Cerebellar nuclear complex (tissue), 1 donor: ENCODE results near the gene DPP7.
"Not testable (repeated sequence)": the region's sequence is repeated elsewhere in the genome, so short reads cannot be mapped to it uniquely, and the experiment has no call there.

Experiments
- DNase-seq, 2 experiments: peaks; one replicate each; lab custom pipeline; 2025; lab: John Stamatoyannopoulos, UW

The DPP7 gene

DNA sequence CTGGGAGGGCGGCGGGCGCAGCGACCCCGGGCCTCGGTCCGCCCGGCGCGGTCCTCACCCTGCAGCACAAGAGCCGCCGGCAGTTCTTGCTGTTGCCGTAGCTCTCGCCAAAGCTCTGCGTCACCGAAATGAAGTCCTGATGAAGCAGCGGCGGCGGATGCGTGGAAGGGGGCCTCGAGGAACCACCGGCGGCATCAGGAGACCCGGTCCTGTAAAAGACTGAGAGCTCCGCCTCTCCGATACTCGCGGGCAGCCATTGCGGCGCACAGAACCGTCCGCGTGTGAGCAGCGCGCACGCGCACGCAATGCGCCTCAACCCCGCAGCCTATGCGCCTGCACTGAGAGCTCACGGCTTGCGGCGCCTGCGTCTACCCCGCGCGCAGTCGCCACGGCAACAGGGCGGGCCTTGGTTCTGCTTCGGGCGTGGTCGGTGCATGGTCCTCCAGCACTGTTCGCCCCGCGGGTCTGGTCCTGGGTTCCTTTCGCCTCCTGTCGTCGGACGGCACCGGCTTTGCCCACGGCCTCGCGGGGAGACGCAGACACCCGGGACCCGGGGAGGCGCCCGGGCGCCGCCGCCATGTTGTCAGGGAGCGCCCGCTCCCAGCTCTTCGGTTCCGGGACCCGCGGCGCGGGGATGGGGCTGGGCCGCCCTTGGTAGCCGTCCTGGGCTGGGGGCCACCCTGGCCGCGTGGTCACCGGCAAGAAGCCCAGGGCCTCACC lies 15.1 kb upstream of the DPP7 start:
- DNase-seq: peak in 1 of 2 experiments; percentile 68

DNA sequence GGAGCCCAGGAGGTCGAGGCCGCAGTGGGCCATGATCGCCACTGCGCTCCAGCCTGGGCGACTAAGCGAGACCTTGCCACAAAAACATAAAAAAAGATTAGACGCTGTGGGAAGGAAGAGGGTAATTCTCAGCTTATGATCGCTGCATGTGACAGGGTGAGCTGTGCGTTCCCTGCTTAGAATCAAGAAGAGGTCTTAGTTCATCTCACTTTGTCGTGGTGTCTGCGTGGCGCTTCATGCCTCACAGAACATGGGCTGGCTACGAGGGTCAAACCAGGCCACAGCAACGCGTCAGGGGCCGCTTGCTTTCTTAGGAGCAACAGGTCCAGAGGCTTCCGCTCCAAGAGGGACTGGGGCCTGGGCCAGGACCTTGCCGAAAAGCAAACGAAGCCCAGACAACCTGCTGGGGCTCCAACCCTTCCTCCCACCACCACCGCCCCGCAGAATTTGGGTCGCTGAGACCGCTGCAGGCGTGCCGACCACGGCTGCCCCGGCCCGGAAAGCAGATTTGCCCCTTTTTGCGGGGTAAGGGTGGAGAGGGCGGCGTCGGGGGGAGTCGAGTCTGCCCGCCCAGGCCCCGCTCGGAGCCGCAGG lies 14.4 kb upstream of the DPP7 start:
- no peak for DNase-seq

DNA sequence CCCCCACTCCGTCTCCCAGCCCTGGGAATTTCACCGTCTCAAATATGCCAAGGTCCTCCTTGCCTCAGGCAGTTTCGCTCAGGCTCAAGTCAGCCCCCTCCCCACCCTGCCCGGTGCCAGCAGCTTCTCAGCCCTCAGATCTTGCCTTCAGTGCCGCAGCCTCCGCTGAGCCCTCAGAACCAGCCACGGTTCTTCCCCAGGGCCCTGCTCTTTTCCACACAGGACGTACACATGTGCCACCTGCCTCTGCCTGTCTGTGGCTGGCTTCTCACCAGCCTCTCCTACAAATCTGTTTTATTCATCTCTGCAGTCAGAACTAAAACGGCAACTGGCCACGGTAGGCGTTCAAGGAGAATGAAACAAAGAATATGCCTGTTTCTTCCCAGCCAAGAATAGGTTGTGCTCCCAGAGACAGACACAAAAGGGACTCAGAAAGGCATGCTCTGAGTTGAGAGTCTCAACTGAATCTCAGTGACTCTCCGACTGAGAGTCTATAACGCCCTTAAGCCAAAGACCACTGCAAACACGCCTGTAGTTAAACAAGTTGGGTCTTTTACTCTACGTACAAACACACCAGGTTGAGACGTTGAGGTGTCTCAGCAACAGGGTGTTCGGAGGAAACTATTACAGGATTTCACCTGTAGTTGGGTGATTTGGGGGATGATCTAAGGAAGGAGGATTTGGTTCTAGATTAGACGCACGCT lies 13.8 kb upstream of the DPP7 start:
- no peak for DNase-seq

DNA sequence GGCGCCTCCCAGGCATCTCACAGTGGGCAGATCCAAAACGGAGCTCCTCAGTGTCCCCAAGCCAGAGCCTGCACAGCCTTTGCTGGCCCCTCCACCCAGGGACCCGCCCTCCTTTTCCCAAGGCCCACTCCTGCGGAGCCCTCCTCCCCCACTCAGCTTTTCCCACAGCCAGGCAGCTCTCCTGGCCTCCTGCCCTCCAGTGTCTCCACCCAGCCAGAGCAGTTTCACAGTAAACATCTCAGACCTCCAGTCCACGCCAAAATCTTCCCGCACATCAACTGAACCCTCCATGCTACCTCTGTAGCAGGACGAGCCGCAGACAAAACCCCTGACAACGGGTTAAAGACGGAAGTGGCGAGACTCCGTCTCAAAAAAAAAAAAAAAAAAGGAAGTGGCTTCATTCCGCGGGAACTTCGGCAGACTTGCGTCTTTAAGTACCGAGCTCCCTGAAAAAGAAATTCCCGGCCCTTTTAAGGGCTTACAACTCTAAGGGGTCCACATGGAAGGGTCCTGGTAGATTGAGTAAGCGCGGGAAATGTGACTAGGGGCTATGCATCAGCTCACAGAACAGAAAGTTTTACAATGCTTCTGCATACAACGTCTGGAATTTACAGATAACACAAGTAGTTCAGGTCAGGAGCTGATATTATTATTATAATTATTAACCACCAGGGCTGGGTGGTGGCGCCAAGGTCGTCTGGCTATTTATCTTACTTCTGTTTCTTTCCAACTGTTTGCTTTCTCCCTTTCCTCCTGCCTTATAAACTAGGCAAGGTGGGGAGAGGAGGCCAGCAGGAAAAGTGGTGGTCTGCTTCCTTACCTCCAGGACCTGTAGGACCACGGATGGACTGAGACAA lies 13.0 kb upstream of the DPP7 start:
- DNase-seq: no peak

DNA sequence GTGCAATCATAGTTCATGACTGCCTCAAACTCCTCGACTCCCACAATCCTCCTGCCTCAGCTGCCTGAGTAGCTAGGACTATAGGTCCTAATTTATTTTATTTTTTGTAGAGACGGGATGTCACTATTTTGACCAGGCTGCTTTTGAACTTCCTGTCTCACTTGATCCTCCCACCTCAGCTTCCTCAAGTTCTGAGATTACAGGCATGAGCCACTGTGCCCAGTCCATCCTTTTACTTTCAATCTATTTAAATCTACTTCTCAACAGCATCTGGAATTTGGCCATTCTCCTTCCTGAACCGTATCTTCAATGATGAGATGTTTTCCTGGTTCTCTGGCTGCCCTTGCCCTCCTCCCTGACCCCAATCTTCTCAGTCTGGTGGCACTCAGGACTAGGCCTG lies 12.3 kb upstream of the DPP7 start:
- no peak for DNase-seq

DNA sequence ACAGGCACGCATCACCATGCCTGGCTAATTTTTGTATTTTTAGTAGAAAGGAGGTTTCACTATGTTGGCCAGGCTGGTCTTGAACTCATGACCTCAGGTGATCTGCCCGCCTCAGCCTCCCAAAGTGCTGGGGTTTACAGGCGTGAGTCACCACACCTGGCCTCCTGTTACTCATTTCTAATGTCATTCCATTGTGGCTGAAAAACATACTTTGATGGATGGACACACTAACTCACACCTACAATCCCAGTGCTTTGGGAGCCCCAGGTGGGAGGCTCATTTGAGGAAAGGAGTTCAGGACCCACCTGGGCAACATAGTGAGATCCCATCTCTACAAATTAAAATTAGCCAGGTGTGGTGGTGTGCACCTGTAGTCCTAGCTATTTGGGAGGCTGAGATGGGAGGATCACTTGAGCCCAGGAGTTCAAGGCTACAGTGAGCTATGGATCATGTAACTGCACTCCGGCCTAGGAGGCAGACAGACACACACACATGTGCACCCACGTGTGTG lies 9.5 kb upstream of the DPP7 start:
- DNase-seq: not testable (repeated sequence)

DNA sequence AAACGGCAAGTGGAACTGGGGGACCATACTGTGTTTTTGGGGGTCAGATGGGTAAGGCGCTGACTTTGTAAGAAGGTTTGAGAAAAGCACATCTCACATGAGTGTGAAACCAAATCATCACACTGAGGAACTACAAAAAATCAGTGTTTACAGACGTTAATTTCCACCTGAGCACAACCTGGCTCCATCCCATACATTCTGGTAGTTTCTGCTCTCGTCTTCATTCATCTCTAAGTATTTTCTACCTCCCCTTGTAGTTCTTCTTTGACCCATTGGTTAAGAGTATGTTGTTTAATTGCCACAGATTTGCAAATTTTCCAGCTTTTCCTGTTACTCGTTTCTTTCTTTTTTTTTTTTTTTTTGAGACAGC lies 8.9 kb upstream of the DPP7 start:
- DNase-seq: no peak

DNA sequence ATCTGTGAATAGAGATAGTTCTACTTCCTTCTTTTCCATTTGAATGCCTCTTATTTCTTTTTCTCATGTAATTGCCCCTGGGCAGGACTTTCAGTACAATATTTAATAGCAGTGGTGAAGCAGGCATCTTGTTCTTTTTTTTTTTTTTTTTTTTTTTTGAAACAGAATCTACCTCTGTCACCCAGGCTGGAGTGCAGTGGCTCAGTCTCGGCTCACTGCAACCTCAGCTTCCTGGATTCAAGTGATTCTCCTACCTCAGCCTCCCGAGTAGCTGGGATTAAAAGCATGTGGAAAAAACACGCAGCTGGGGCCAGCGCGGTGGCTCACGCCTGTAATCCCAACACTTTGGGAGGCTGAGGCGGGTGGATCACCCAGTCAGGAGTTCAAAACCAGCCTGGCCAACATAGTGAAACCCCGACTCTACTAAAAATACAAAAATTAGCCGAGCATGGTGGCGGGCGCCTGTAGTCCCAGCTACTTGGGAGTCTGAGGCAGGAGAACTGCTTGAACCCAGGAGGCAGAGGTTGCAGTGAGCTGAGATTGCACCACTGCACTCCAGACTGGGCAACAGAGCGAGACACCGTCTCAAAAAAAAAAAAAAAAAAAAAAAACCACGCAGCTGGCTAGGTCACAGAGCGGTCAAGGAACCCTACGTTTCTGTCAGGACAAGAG lies 8.4 kb upstream of the DPP7 start:
- not testable (repeated sequence) for DNase-seq

DNA sequence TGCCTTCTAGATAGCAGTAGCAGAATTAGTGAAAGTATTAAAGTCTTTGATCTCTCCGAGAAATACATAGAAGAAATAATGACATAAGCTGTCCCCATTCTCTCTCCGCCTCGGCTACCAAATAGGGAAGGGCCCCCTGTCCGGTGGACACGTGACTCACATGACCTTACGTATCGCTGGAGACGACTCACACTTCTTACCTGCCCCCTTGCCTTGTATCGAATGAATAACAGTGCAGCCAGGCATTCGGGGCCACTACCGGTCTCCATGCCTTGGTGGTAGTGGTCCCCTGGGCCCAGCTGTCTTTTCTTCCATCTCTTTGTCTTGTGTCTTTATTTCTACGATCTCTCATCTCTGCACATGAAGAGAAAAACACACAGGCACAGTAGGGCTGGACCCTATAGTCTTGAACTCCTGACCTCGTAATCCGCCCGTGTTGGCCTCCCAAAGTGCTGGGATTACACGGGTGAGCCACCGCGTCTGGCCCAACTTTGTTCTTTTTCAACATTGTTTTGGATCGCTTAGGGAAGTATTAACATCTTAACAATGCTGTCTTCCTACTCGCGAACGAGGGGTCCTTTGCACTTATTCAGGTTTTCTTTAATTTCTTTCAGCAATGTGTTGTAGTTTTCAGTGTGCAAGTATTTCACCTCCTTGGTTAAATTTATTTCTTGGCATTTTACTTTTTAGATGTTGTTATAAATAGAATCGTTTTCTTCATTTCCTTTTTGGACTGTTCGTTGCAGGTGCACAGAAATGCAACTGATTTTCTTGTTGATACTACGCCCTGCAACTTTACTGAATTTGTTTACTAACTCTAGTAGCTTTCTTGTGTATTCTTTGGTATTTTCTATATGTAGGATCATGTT lies 7.6 kb upstream of the DPP7 start:
- DNase-seq: not testable (repeated sequence)

DNA sequence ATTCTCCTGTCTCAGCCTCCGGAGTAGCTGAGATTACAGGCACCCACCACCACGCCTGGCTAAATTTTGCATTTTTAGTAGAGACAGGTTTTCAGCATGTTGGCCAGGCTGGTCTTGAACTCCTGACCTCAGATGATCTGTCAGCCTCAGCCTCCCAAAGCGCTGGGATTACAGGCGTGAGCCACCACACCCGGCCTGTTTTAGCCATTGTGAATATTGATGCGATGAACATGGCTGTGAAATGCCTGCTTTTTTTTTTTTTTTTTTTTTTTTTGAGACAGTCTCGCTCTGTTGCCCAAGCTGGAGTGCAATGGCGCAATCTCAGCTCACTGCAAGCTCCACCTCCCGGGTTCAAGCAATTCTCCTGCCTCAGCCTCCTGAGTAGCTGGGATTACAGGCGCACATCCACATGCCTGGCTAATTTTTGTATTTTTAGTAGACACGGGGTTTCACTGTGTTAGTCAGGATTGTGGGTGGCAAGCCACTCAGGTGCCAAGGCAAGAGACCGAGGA lies 3.6 kb upstream of the DPP7 start:
- not testable (repeated sequence) for DNase-seq

DNA sequence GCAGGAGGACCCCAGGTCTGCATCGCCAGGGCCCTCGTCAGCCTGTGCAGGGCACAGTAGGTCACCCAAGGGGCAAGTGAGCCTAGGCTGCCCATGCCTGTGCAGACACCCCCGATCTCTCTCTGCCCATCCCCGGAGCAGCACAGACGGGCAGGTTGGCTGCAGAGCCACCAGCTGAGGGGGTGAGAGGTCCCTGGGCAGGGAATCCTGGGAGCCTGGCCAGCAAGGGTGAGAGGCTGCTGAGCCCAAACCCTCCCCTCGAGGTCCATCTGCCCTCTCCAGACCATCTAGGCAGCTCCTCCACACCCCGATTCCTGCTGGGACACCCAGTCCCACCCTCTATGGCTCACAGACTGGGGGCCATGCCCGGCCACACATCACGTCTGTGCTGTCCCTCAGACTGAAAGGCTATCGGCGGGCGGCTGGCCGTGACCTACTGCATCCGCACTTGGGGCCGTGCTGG lies 2.8 kb upstream of the DPP7 start:
- no peak for DNase-seq

DNA sequence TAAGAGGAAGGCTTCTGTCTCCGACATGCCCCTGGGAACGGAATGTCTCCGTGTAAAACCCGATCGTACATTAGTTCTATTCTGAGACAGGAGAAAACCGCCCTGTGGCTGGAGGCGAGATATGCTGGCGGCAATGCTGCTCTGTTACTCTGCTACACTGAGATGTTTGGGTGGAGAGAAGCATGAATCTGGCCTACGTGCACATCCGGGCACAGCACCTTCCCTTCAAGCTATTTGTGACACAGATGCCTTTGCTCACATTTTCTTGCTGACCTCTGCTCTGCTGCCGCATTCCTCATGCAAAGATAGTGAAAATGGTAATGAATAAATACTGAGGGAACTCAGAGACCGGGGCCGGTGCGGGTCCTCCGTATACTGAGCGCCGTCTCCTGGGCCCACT lies 2.2 kb upstream of the DPP7 start:
- no peak for DNase-seq

DNA sequence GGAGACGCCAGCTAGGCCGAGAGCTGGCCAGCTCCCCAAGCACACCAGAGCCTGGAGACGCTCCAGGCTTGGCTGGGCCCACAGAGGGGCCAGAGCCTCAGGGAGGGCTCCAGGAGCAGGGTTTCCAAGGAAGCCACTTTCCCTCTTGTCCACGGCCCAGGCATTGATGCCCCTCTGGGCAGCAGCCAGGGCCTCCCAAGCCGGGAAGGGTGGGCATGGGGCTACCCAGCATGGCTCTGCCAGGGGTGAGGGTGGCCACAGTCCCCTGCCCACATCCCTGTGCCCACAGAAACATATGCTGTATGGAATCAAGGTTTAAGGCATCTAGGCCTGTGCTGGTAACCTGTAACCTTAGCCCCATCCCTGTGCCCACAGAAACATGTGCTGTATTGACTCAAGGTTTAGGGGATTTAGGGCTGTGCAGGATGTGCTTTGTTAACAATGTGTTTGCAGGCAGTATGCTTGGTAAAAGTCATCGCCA lies 1.5 kb upstream of the DPP7 start:
- DNase-seq: no peak

DNA sequence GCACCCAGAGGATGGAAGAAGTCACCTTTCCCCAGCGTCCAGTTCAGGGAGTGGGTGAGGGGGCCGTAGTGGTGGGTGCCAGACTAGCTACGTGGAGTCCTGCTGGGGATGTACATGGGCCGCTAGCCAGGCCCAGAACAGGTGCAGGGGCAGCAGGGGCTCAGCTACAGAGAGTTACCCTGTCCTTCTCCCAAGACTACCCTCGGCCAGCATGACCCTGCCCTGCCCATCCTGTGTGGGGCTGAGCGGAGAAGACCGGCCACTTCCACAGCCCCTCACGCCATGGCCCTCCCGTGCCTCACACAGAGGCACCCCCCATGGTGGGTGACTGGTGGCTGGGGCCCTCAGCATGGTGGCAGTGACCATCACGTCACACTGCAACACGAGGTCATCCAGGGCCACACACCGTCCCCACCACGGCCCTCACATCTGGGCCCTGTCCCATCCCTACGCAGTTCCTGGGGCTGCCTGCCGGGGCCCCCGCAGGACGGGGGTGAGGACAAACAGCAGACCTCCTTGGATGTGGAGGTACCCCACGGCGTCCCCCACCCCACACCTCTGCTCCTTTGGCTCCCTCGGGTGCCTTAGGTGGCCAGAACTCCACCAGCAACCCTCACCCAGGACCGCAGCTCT lies 977 bp upstream of the DPP7 start:
- no peak for DNase-seq

DNA sequence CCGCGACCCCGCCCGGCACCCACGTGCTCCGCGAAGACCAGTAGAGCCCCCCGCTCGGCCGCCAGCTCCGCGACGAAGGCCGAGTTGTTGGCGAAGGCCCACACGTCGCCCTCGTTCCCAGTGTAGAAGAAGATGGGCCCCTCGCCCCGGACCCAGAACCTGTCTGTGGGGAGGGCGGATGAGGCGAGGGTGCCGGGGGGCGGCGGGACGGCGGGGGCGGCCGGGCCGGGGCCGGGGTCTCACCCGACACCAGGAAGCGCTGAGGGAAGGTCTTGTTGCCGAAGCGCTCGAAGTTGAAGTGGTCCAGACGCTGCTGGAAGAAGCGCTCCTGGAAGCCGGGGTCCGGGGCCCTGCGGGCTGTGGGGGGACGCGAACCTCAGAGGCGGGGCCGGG lies 317 bp downstream of the DPP7 start:
- DNase-seq: no peak

DNA sequence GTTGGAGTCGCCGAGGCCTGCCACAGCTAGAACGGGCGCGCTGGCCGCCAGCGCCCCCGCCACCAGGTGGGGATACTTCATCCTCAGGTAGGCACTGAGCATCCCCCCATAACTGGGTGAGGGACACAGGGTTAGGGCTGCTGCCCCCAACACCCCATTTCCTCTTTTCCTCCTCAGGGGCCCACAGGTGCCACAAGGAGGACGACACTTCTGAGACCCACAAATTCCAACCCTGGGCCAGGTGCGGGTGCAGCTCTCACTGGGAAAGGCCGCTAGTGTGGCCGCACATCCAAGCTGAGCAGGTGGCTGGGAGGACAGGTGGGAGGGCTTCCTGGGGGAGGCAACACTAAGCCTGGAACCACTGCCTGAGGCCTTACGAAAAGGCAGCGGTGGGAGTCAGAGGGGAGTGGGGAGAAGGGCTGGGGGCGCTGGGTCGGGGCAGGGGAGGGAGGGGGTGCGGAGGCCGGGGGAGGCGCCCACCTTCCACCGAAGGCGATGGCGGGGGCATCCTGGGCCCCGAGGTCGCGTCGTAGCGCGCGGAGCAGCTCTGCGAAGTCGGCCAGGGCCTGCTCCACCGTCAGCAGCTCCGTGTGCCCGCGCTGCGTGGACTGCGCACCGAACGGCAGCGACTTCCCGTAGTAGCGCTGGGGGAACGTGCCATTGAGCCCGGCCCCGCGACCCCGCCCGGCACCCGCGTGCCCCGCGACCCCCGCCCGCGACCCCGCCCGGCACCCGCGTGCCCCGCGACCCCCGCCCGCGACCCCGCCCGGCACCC lies 961 bp downstream of the DPP7 start:
- no peak for DNase-seq

DNA sequence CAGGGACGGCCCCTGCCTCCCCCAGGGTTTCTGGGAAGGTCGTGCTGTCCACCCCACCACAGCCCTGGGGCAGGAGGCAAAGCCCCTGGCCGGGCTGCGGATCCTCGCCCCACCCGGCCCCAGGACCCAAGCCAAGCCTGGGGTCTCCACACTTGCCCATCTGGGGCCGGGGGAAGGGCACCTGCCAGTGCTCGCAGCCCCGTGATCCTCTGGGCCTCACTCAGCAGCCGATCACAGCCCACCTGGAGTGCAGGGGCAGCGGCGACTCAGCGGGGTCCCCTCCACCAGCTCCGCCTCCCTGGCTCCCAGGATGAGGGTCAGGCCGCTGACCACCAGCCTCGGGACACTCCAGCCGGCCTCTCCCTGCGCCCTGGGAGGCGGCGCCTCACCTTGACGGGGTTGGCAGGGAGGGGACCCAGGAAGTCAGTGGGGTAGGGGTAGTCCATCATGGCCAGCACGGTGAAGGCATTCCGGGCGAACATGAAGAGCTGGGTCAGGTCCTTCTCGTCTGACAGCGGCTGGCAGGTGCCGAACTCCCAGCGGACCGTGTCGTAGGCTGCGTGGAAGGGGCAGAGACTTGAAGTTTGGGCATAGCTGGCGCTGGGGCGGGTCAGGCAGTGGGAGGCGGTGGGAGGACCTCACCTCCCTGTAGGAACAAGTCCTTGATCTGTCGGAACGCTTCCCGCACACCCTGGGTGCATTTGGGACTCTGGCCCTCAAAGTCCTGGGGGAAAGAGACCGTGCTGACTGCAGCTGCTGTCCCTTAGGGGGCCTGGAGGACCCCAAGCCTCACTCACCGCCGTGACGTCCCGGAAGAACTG lies 1.8 kb downstream of the DPP7 start:
- no peak for DNase-seq
